OCI-LY7 (cell line): Measurements from ENCODE around the gene MOGAT1. TPM values are rescaled to one million over a fixed set of nuclear protein-coding genes. Genes with fewer than 3 reads are reported as not detected.

Experiments used
- BruUV-seq: library from RNA; stranded (reverse); fragments of 400-500 nt; replicated peaks from 2 replicates; lab custom pipeline; 2021; lab: Mats Ljungman, UMichigan
- CTCF ChIA-PET: fragments of 300-600 bp; sonication (Branson Sonifier 250); formaldehyde crosslinking; loops from one replicate; lab custom pipeline; 2022; ENCODE audit warnings: antibody characterized with exemption; ENCODE audit not compliant: unreplicated experiment; lab: Charles Lee
- POLR2A ChIA-PET: fragments of 300-600 bp; sonication (Branson Sonifier 250); formaldehyde crosslinking; loops from one replicate; lab custom pipeline; 2022; ENCODE audit warnings: antibody characterized with exemption; lab: Charles Lee
- DNase-seq: peaks from one replicate; pipeline ENCODE4 v3.0.0-alpha.2; 2015; ENCODE audit warnings: low spot score
- H2AFZ ChIP-seq: fragments of 200-600 bp; sonication (generic), shearing (Covaris generic); 2 replicates; pipeline ENCODE4 v1.6.1; 2014; ENCODE audit warnings: mild to moderate bottlenecking, antibody characterized with exemption, low read length, moderate library complexity
- H3K27ac ChIP-seq: fragments of 200-600 bp; sonication (generic); 2 replicates; pipeline ENCODE4 v1.5.1; 2014; ENCODE audit warnings: mixed run types, low read depth, mild to moderate bottlenecking, moderate library complexity, low read length, inconsistent platforms; ENCODE audit not compliant: poor library complexity, severe bottlenecking
- H3K36me3 ChIP-seq: fragments of 200-600 bp; sonication (generic); 2 replicates; pipeline ENCODE4 v1.6.1; 2014; ENCODE audit warnings: mild to moderate bottlenecking, antibody characterized with exemption, low read length, moderate library complexity, mixed read lengths; ENCODE audit not compliant: insufficient read depth
- H3K4me1 ChIP-seq: fragments of 200-600 bp; sonication (generic); 2 replicates; pipeline ENCODE4 v1.5.1; 2014; ENCODE audit warnings: mild to moderate bottlenecking, low read length; ENCODE audit not compliant: insufficient read depth, poor library complexity, severe bottlenecking
- H3K4me2 ChIP-seq: fragments of 200-600 bp; sonication (generic); 2 replicates; pipeline ENCODE4 v1.6.1; 2014; ENCODE audit warnings: mild to moderate bottlenecking, low read length
- H3K4me3 ChIP-seq: fragments of 200-600 bp; sonication (generic); 2 replicates; pipeline ENCODE4 v1.5.1; 2014; ENCODE audit warnings: mild to moderate bottlenecking, low read depth, low read length; ENCODE audit not compliant: poor library complexity, severe bottlenecking
- H3K79me2 ChIP-seq: fragments of 200-600 bp; sonication (generic); 2 replicates; pipeline ENCODE4 v1.6.1; 2016; ENCODE audit warnings: low read depth, mild to moderate bottlenecking, low read length, moderate library complexity, mixed read lengths; ENCODE audit not compliant: insufficient read depth
- H3K9me2 ChIP-seq: fragments of 200-600 bp; sonication (generic); 2 replicates; pipeline ENCODE4 v1.6.1; 2016; ENCODE audit warnings: mild to moderate bottlenecking, low read length, mixed read lengths; ENCODE audit not compliant: insufficient read depth
- H3K9me3 ChIP-seq: fragments of 200-600 bp; sonication (generic); 2 replicates; pipeline ENCODE4 v1.6.1; 2014; ENCODE audit warnings: mild to moderate bottlenecking, mixed run types, low read length, mixed read lengths
- H4K20me1 ChIP-seq: fragments of 200-600 bp; sonication (generic); 2 replicates; pipeline ENCODE4 v1.6.1; 2014; ENCODE audit warnings: mild to moderate bottlenecking, antibody characterized with exemption, low read length, moderate library complexity, mixed read lengths; ENCODE audit not compliant: insufficient read depth
- EZH2phosphoT487 ChIP-seq: fragments of 200-600 bp; sonication (generic); IDR thresholded peaks from 2 replicates; pipeline ENCODE4 v1.6.1; 2018; ENCODE audit warnings: low read depth, borderline replicate concordance, mild to moderate bottlenecking, mixed run types, antibody characterized with exemption, low read length, moderate library complexity, mixed read lengths
- intact Hi-C: fragments of 100-400 bp; cut with micrococcal nuclease; formaldehyde crosslinking; loops from one replicate; pipeline ENCODE4 v1.10.0; 2022; ENCODE audit not compliant: unreplicated experiment
- total RNA-seq, 2 experiments: library from RNA; depleted of rRNA in 1 of 2; stranded (reverse); fragments of >200 nt in 1 of 2; shearing (Covaris generic) in 1 of 2; gene quantifications; 2 replicates each; pipeline ENCODE4 v1.2.3, GENCODE V29; 2014 to 2022
- TF ChIP-seq, protein P1 (sequence below): fragments of 200-600 bp; sonication (generic); conservative IDR thresholded peaks from 2 replicates; pipeline ENCODE4 v1.5.1; 2014; ENCODE audit warnings: mild to moderate bottlenecking, antibody characterized with exemption, low read length, moderate library complexity, mixed read lengths

The MOGAT1 gene
- total RNA-seq, 2 experiments from 2014 or later: not detected

DNA sequence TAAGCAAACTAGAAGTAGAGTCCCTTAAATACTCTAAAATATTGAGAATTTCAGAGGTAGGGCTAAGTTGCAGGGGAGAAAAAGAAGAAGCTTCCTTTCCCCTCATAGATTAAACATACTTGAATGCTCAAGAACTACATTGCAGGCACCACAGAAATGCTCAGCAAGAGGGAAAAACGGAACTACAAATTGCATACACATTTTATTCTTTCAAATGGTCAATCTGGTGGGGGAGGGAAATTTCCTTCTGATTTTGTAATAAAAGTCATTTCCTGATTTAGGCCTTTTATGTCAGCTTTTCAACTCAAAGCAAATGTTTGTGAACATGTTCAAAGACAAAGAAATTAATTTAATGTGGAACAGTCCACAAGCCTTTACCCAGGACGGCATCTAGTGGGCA lies 48.5 kb upstream of the MOGAT1 start:
- no peaks in the 10 kb centered on the region for H3K9me2 ChIP-seq
- TF ChIP-seq EZH2phosphoT487: no peak
- TF ChIP-seq, protein P1, sequence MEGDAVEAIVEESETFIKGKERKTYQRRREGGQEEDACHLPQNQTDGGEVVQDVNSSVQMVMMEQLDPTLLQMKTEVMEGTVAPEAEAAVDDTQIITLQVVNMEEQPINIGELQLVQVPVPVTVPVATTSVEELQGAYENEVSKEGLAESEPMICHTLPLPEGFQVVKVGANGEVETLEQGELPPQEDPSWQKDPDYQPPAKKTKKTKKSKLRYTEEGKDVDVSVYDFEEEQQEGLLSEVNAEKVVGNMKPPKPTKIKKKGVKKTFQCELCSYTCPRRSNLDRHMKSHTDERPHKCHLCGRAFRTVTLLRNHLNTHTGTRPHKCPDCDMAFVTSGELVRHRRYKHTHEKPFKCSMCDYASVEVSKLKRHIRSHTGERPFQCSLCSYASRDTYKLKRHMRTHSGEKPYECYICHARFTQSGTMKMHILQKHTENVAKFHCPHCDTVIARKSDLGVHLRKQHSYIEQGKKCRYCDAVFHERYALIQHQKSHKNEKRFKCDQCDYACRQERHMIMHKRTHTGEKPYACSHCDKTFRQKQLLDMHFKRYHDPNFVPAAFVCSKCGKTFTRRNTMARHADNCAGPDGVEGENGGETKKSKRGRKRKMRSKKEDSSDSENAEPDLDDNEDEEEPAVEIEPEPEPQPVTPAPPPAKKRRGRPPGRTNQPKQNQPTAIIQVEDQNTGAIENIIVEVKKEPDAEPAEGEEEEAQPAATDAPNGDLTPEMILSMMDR: no peak
- no peaks in the 10 kb centered on the region for H3K4me1 ChIP-seq
- no peak overlapping the region for H3K4me3 ChIP-seq
- no TSS peak for BruUV-seq
- CTCF ChIA-PET: no interaction called here
- intact Hi-C loops: no loop called here
- no peaks in the 10 kb centered on the region for H3K9me3 ChIP-seq
- no peak overlapping the region for H3K27ac ChIP-seq
- no peaks in the 10 kb centered on the region for H4K20me1 ChIP-seq
- H3K4me2 ChIP-seq: no peak overlapping the region
- no peaks in the 10 kb centered on the region for H3K79me2 ChIP-seq
- no peak overlapping the region for H2AFZ ChIP-seq
- H3K36me3 ChIP-seq: peaks cover 95% of the 10 kb centered on the region
- DNase-seq: no peak
- POLR2A ChIA-PET: interaction anchor here (0.6 to 0.9 kb wide), 2 partner anchors 18 to 1539 kb away, joined by 3 to 4 read pairs; no protein-coding TSS in a partner anchor

DNA sequence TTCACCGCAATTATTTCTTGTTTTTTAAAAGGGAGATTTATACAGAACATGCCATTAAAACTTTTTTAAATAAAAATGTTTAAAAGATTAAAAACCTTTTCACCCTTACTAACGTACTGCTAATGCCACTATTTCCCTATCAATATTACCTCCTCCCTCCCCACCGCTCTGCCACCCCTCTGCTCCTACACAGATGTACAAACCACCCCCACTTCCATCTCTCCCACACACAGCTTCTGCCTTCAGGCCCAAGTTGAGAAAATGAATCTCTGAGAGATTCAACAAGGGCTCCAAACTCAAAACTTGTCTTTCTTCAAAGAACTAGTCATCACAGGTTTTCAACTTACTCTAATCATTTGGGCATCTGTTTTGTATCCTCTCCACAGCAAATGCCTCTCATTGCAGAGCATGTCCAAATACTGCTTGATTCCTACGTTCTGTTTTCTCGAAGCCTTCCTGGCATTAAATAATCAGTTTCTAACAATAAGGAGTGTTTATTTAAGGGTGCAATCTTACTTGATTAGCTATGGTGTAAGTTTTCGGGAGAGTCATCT lies 47.6 kb upstream of the MOGAT1 start:
- H3K9me3 ChIP-seq: no peaks in the 10 kb centered on the region
- H3K4me2 ChIP-seq: no peak overlapping the region
- H2AFZ ChIP-seq: no peak overlapping the region
- no peak overlapping the region for H3K27ac ChIP-seq
- H3K9me2 ChIP-seq: no peaks in the 10 kb centered on the region
- POLR2A ChIA-PET: interaction anchor here (0.6 to 0.9 kb wide), 3 partner anchors 17 to 1552 kb away, joined by 3 to 4 read pairs (median 3); no protein-coding TSS in a partner anchor
- H3K36me3 ChIP-seq: peaks cover 96% of the 10 kb centered on the region
- H3K4me3 ChIP-seq: no peak overlapping the region
- CTCF ChIA-PET: no interaction called here
- TF ChIP-seq EZH2phosphoT487: no peak
- TF ChIP-seq, protein P1: no peak
- H3K79me2 ChIP-seq: no peaks in the 10 kb centered on the region
- no peak for DNase-seq
- no TSS peak for BruUV-seq
- no peaks in the 10 kb centered on the region for H3K4me1 ChIP-seq
- H4K20me1 ChIP-seq: peaks cover 4% of the 10 kb centered on the region; the same call in 1 of the 2 replicates
- intact Hi-C loops: no loop called here

DNA sequence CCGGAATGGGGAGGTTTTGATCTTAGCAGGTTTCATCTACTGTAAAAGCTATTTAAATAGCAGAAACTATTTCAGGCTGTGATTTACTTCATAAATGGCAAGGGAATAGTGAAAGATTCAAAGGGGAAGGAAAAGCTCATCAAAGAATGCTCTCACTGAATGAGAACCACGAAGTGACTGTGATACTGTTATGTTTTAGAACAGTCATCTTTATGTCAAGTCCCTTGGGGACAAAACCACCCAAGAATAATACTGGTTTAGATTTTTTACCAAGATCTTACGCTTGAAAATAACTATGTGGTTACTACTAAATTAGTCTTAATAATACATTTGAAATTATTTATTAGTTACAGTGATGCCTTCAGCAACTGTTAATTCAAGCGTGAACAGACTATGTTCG lies 43.7 kb upstream of the MOGAT1 start:
- no peaks in the 10 kb centered on the region for H3K9me2 ChIP-seq
- H3K4me2 ChIP-seq: no peak overlapping the region
- no peaks in the 10 kb centered on the region for H3K9me3 ChIP-seq
- peaks cover 100% of the 10 kb centered on the region for H3K36me3 ChIP-seq
- TF ChIP-seq, protein P1: no peak
- no peak for TF ChIP-seq EZH2phosphoT487
- DNase-seq: no peak
- ChIA-PET POLR2A (interaction anchor here (1.0 to 1.3 kb wide), 3 partner anchors 12 to 32 kb away, joined by 3 to 5 read pairs (median 3); no protein-coding TSS in a partner anchor), CTCF (no interaction called here)
- no TSS peak for BruUV-seq
- no peak overlapping the region for H2AFZ ChIP-seq
- no peaks in the 10 kb centered on the region for H3K4me1 ChIP-seq
- no peaks in the 10 kb centered on the region for H3K79me2 ChIP-seq
- H3K27ac ChIP-seq: no peak overlapping the region
- H3K4me3 ChIP-seq: no peak overlapping the region
- intact Hi-C loops: no loop called here
- H4K20me1 ChIP-seq: peaks cover 5% of the 10 kb centered on the region; the same call in 1 of the 2 replicates
